ENCODE results near the gene POLG. TPM values are rescaled to one million over a fixed set of nuclear protein-coding genes. Genes with fewer than 3 reads are reported as not detected.

The POLG gene
- total RNA-seq, 2 donors from 2014 or later, result 70.8 to 86.8 TPM

DNA sequence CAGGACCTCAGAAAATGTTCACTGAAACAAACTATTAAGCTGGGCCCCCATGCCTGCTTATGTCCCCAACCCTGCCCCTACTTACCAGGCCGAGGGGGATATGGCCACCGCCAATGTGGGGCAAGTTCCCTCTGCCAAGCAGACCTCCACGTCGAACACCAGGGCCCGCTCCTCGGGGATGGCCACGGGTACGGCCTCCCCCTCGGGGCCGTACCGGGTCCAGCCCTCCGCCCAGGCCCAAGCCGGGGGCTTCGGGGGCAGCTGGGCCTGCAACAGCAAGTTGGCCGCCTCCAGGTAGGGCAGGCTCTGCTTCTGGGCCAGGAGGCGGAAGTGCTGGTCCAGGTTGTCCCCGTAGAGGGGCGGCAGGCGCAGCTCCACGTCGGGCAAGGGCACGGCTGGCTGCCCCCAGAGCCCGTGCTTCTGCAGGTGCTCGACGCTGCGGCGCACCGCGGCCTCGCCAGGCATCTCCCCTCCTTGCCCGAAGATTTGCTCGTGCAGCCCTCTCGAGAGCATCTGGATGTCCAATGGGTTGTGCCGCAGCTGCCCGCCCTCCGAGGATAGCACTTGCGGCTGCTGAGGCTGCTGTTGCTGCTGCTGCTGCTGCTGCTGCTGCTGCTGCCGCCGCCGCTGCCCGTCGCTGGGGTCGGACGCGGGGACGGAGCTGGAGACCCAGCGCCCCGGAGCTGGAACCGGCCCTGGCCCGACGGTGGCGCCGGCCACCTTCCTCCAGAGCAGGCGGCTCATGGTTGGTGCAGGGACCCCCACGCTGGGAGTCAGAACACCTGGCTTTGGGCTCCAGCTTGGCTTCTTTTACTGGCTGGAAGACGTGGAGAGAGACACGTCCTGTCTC lies 1.4 kb downstream of the POLG start:
- Histone ChIP-seq H3K36me3 (peaks cover 15% of the 10 kb centered on the region), H3K4me1 (peaks cover 43% of the 10 kb centered on the region), H3K9me3 (no peaks in the 10 kb centered on the region), H3K27me3 (no peaks in the 10 kb centered on the region), H3K27ac (no peak overlapping the region), H3K9ac (ENCODE audit: low read depth in 2 of 2, low read length in 2 of 2) (peak overlapping the region; percentile 16 to 74), H3K4me3 (peak overlapping the region; percentile 98)
- no peak for DNase-seq
- intact Hi-C loops (cut with DNase I), result no loop called here
- TF ChIP-seq, protein P1, sequence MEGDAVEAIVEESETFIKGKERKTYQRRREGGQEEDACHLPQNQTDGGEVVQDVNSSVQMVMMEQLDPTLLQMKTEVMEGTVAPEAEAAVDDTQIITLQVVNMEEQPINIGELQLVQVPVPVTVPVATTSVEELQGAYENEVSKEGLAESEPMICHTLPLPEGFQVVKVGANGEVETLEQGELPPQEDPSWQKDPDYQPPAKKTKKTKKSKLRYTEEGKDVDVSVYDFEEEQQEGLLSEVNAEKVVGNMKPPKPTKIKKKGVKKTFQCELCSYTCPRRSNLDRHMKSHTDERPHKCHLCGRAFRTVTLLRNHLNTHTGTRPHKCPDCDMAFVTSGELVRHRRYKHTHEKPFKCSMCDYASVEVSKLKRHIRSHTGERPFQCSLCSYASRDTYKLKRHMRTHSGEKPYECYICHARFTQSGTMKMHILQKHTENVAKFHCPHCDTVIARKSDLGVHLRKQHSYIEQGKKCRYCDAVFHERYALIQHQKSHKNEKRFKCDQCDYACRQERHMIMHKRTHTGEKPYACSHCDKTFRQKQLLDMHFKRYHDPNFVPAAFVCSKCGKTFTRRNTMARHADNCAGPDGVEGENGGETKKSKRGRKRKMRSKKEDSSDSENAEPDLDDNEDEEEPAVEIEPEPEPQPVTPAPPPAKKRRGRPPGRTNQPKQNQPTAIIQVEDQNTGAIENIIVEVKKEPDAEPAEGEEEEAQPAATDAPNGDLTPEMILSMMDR (IDR thresholded peaks at IDR 0.05), result no peak

DNA sequence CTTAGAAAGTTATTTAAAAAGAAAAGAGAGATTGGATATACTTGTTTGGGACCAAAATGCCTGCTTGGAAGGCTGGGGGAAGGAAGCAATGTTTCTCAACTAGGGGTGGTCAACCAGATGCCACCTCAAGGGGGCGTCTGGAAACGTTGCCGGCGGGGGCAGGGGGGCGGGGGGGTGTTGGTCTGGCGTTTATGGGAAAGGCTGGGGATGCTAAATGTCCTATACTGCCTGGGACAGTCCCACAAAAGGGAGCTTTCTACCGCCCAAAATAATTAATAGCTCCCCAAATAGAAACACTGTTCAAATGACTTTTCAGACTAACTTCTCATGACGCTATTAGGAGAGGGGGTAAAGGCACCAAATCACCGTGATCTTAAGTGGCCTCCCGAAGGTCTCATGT lies 2.2 kb downstream of the POLG start:
- Histone ChIP-seq H3K27ac (no peak overlapping the region), H3K27me3 (no peaks in the 10 kb centered on the region), H3K9ac (ENCODE audit: low read depth in 2 of 2, low read length in 2 of 2) (peak overlapping the region in 1 of 2 donors; percentile 16), H3K9me3 (no peaks in the 10 kb centered on the region), H3K4me1 (peaks cover 43% of the 10 kb centered on the region), H3K36me3 (peaks cover 17% of the 10 kb centered on the region), H3K4me3 (no peak overlapping the region)
- no peak for DNase-seq
- TF ChIP-seq, protein P1 (IDR thresholded peaks at IDR 0.05), result peak; percentile 15
- intact Hi-C loops (cut with DNase I), result no loop called here

DNA sequence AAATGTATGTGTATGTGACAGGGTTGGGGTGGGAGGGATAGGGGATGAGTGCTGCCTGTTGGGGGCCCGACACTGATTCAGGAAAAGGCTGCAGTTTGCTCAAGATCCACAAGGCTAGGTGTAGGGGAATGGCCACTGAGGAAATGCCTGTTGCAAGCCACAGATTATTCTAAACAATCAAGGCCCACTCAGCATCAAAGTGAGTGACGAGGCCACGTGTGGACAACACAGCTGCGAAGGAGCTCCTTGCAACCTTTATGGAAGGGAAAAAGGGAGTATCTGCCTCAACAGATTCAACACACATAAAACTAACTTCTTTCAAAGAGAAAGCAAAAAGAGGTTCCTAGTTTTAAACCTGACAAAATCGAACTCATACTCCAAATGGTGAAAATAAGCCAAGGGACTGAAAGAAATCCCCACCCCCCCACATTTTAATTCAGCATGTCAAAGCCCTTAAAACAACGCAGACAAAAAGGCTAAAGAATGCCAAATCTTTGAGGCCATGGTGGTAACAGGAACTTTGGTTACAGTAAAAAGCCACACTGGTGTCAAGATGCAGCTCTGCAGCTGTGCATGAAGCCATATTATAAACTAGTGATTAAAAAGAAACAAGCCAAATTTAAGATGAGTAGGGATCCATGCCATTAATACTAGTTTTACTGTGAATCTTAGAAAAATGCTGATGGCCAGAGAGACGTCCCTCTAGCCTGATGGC lies 3.6 kb downstream of the POLG start:
- Histone ChIP-seq H3K9me3 (no peaks in the 10 kb centered on the region), H3K4me1 (peaks cover 43% of the 10 kb centered on the region), H3K9ac (ENCODE audit: low read depth in 2 of 2, low read length in 2 of 2) (peak overlapping the region in 1 of 2 donors; percentile 73), H3K27me3 (no peaks in the 10 kb centered on the region), H3K36me3 (peaks cover 30% of the 10 kb centered on the region), H3K4me3 (no peak overlapping the region), H3K27ac (peak overlapping the region; percentile 50)
- intact Hi-C loops (cut with DNase I), result no loop called here
- DNase-seq, result no peak
- TF ChIP-seq, protein P1 (IDR thresholded peaks at IDR 0.05), result no peak

DNA sequence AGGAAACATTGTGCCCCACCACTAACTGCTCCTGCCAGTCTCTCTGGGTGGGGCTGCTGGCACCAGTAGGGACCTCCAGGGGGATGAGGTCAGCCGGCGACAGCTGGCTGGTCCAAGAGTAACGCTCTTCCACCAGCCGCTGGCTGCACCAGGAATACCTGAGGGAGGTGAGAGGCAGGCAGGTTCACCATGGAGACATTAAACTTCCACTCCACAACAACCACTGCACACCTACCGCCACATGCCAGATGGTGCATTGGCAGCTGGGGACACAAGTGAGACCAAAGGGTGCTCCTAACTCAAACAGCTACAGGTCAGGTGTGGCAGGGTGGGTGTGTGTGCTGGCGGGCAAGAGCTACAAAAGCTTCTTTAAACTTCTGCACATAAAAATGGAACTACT lies 4.5 kb downstream of the POLG start:
- TF ChIP-seq, protein P1 (IDR thresholded peaks at IDR 0.05), result no peak
- Histone ChIP-seq H3K9me3 (no peaks in the 10 kb centered on the region), H3K4me3 (no peak overlapping the region), H3K36me3 (peaks cover 35% of the 10 kb centered on the region), H3K27ac (peak overlapping the region; percentile 50), H3K4me1 (peaks cover 43% of the 10 kb centered on the region), H3K9ac (ENCODE audit: low read depth in 2 of 2, low read length in 2 of 2) (peak overlapping the region in 1 of 2 donors; percentile 73), H3K27me3 (no peaks in the 10 kb centered on the region)
- DNase-seq, result peak; percentile 76
- intact Hi-C loops (cut with DNase I), result no loop called here

DNA sequence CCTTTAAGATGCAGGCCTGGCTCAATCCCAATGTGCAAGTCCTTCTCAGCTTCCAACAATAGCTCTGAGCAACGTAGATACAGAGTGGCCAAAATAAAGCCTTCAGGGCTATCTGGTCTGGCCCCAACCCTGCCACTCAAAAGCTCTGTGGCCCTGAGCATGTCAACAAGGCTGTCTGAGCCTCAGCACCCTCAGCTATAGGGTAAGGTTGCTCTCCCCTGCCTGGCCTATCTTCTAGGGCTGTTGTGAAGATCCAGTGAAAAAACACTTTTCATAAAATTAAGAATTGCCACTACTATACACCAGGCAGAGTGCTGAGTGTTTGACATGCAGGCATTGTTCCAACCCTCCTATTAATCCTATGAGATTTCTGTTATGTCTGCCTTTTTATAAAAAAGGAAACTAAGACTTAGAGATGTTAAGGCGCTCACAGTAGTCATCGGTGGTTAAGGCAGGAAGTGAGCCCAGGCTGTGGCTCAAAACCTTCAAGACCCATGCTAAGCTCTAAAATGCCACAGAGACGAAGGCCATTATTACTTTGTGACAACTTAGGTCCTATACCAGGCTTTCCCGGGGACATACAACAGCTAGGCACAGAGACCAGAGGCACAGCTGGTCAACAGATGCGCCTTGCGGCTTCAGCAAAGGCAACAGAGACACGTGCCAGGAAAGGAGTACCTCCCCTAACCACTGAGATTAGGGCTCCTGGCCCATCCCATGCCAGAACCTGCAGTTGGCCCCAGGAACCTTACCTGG lies 5.1 kb downstream of the POLG start:
- Histone ChIP-seq H3K36me3 (peaks cover 35% of the 10 kb centered on the region), H3K4me3 (no peak overlapping the region), H3K9ac (ENCODE audit: low read depth in 2 of 2, low read length in 2 of 2) (peak overlapping the region in 1 of 2 donors; percentile 73), H3K4me1 (peaks cover 43% of the 10 kb centered on the region), H3K27me3 (no peaks in the 10 kb centered on the region), H3K27ac (peak overlapping the region; percentile 50), H3K9me3 (no peaks in the 10 kb centered on the region)
- intact Hi-C loops (cut with DNase I), result no loop called here
- TF ChIP-seq, protein P1 (IDR thresholded peaks at IDR 0.05), result no peak
- DNase-seq, result no peak

Data from colonic mucosa (tissue), 4 donors.